Middle frontal gyrus (tissue), 1 donor: Measurements from ENCODE around the gene PRDM10.

Source experiments
- DNase-seq: peaks from one replicate; pipeline ENCODE4 v3.0.0-alpha.2; 2015; ENCODE audit warnings: low spot score; ENCODE audit errors: extremely low spot score

The PRDM10 gene

GRCh38 chr11:130008326-130008725 lies 5.7 kb upstream of the PRDM10 start:
- DNase-seq, result no peak

GRCh38 chr11:130006929-130007328 lies 4.3 kb upstream of the PRDM10 start:
- no peak for DNase-seq

DNA sequence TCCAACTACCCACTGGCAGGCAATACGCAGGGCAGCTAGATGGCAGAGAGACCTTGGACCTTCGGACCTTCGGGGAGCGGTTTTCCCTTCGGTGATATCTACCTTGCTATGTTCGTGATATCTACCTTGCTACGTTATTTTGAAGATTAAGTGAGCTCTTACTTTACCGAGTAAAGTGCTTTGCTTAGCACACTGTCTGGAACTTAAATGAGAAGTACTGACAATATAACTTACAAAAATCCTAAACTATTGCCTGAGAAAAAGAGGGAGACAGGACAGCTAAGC lies 1.0 kb upstream of the PRDM10 start:
- no peak for DNase-seq

GRCh38 chr11:130002846-130003716 lies 446 bp upstream of the PRDM10 start:
- peak; percentile 96 for DNase-seq

DNA sequence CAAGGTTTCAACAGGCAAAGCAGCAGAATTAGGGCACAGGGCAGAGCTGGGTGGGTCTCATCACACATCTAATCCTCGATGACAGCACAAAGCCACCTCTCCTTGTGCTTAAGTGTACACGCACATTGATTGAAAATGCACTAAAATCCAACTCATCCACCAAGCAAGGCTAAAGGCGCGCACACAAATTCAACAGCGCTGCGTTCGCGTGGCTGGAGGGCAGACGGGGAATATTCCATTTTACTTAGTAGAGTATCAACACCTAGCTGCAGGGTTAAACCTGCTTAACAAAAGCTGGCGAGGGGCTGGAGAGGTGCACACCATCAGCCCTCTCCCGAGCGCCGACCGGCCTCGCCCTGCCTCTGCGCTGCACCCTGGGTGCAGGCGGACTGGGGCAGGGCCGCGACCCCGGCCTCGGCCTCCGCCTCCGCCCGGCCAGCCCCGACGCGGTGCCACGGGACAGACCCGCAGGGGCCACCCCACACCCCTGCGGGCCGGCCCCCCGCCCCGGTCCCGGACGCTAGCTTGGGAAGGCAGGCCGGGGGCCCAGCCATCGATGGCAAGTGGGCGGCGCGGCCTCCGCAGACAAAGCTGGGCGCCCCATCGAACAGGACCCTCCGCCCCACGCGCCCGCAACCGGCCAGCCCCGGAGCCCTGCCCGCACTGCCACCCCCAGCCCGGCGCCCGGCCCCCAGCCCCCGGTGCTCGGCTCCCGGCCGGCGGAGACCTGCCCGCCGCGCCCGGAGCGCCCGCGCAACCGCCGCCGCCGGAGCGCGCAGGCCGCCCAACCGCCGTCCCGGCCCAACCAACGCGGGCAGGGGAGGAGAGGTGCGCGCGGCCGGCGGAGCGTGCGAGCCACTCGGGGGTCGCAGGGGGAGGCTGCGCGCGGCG lies 929 bp downstream of the PRDM10 start:
- peak; percentile 24 for DNase-seq

GRCh38 chr11:130000552-130001176 lies 2.0 kb downstream of the PRDM10 start:
- DNase-seq, result no peak

- DNase-seq, result no peak
Measured at GRCh38 chr11:129999407-129999806, 3.2 kb downstream of the PRDM10 start.

DNA sequence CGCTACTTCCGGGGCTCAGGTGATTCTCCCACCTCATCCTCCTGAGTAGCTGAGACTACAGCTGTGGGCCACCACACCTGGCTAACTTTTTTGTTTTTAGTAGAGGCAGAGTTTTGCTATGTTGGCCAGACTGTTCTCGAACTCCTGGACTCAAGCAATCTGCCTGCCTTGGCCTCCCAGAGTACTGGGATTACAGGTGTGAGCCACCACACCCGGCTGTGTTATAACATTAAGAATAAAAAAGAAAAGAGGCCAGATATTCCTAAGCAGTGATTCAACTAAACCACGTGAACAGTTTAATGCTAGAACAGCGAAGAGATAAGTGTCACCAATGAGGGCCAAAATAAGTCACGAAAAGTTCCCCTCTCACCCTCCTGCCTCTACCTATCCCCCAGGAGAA lies 3.7 kb downstream of the PRDM10 start:
- no peak for DNase-seq

GRCh38 chr11:129998107-129998506 lies 4.5 kb downstream of the PRDM10 start:
- no peak for DNase-seq

DNA sequence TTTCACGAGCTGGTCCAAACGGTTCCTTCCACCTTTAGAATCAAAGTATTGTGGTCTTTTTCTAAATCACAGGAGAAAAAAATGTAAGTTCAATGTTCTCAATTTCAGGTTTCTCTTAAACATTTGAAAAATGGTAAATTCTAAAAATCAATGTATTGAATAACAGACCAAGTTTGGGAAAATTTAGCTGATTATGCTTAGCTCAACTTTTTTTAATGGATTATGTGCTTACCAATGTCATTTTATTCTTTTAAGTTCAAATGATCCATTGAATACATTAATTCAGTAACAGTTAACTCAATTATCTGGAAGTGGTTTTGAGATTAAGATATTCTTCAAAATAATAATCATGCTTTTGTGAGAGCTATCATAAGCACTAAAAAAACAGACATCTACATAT lies 5.1 kb downstream of the PRDM10 start:
- DNase-seq, result no peak

- DNase-seq, result no peak
Measured at GRCh38 chr11:129996113-129996870, 6.3 kb downstream of the PRDM10 start.

- no peak for DNase-seq
Measured at GRCh38 chr11:129995163-129995562, 7.5 kb downstream of the PRDM10 start.

DNA sequence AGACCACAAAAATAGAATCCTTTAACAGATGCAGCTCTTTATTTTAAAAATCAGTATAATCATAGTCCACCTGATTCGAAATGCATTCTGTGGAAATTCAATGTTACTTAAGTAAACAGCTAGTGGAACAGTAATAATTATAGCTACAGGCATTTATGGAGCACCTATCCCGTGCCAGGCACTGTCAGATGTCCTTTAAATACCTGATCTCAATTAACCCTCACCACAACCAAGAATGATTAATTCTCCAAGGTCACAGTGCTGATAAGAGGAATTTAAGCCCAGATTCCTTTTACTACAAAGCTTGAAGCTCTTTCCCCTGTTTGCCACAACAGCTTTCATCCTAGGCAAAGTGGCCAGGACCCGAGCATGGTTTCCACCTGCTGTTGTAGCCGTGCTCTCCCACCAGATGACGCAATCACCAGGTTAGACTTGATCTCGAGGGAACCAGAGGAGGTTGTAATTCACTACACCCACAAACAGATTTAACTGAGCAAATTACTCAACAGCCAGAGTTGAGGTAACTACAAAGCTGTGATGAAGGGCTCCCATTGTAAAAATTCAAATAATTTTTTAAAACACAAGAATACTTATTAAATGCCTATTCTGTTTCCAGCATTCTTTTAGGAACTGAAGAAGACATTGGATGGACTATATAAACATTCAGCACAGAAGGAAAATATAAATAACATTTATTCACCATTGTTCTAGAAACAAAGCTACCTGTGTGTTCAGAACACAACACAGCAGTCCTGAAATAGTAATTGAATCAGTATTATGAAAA lies 10.3 kb downstream of the PRDM10 start:
- no peak for DNase-seq

GRCh38 chr11:129989149-129989813 lies 13.4 kb downstream of the PRDM10 start:
- DNase-seq, result no peak

- DNase-seq, result no peak
Measured at GRCh38 chr11:129987950-129988349, 14.7 kb downstream of the PRDM10 start.

- DNase-seq, result no peak
Measured at GRCh38 chr11:129985823-129986222, 16.8 kb downstream of the PRDM10 start.

GRCh38 chr11:129980086-129980485 lies 22.5 kb downstream of the PRDM10 start:
- DNase-seq, result no peak

- no peak for DNase-seq
Measured at GRCh38 chr11:129979046-129979605, 23.5 kb downstream of the PRDM10 start.

GRCh38 chr11:129978447-129978846 lies 24.2 kb downstream of the PRDM10 start:
- no peak for DNase-seq

- no peak for DNase-seq
Measured at GRCh38 chr11:129976328-129976727, 26.3 kb downstream of the PRDM10 start.
